HG03066 (cell line): ENCODE measurements around the gene EEIG2.
A peak's percentile ranks its signal among the peaks of the same experiment; 100 is the strongest.
"Not testable (repeated sequence)": the region's sequence is repeated elsewhere in the genome, so short reads cannot be mapped to it uniquely, and the experiment has no call there.

Experiments used
- ATAC-seq: cut with Tn5 transposase; IDR thresholded peaks from one replicate; pipeline ENCODE4 v1.9.1; 2021; ENCODE audit warnings: low read depth; ENCODE audit not compliant: unreplicated experiment

Gene EEIG2

GRCh38 chr1:108541861-108542260 is 18.0 kb upstream of the EEIG2 start:
- no peak for ATAC-seq

- ATAC-seq: not testable (repeated sequence)
These were observed 12.4 kb upstream of the EEIG2 start for GRCh38 chr1:108547493-108547892.

- peak; percentile 91 for ATAC-seq
These were observed 8.6 kb upstream of the EEIG2 start for GRCh38 chr1:108551137-108551862.

- ATAC-seq: no peak
These were observed 6.0 kb upstream of the EEIG2 start for GRCh38 chr1:108553905-108554304.

- ATAC-seq: no peak
These were observed 5.0 kb upstream of the EEIG2 start for GRCh38 chr1:108554682-108555427.

- no peak for ATAC-seq
These were observed 3.8 kb upstream of the EEIG2 start for GRCh38 chr1:108556066-108556465.

- no peak for ATAC-seq
These were observed 3.4 kb upstream of the EEIG2 start for GRCh38 chr1:108556499-108556898.

GRCh38 chr1:108557296-108557695 is 2.6 kb upstream of the EEIG2 start:
- peak; percentile 24 for ATAC-seq

- peak; percentile 19 for ATAC-seq
These were observed 431 bp downstream of the EEIG2 start for GRCh38 chr1:108560189-108560873.

- peak; percentile 35 for ATAC-seq
These were observed 1.1 kb downstream of the EEIG2 start for GRCh38 chr1:108560874-108561459.

- peak; percentile 34 for ATAC-seq
These were observed 1.9 kb downstream of the EEIG2 start for GRCh38 chr1:108561689-108562326.

- no peak for ATAC-seq
These were observed 3.9 kb downstream of the EEIG2 start for GRCh38 chr1:108563808-108564207.

GRCh38 chr1:108565081-108565480 is 5.2 kb downstream of the EEIG2 start:
- ATAC-seq: no peak

- ATAC-seq: no peak
These were observed 5.6 kb downstream of the EEIG2 start for GRCh38 chr1:108565512-108565911.

- ATAC-seq: no peak
These were observed 8.7 kb downstream of the EEIG2 start for GRCh38 chr1:108568589-108568988.

GRCh38 chr1:108569097-108569728 is 9.3 kb downstream of the EEIG2 start:
- no peak for ATAC-seq

- ATAC-seq: peak; percentile 98
These were observed 10.2 kb downstream of the EEIG2 start for GRCh38 chr1:108570128-108570527.

- no peak for ATAC-seq
These were observed 11.1 kb downstream of the EEIG2 start for GRCh38 chr1:108570998-108571401.

- no peak for ATAC-seq
These were observed 12.3 kb downstream of the EEIG2 start for GRCh38 chr1:108572182-108572581.

GRCh38 chr1:108573183-108573582 is 13.3 kb downstream of the EEIG2 start:
- no peak for ATAC-seq
